H1 (cell line): ENCODE data around the gene ARHGAP25. TPM values are rescaled to one million over a fixed set of nuclear protein-coding genes. Genes with fewer than 3 reads are reported as not detected.

Experiments used
- CTCF ChIA-PET: fragments of 300-600 bp; sonication (Branson Sonifier 250); formaldehyde crosslinking; loops from one replicate; lab custom pipeline; 2021; ENCODE audit not compliant: partially characterized antibody; lab: Charles Lee
- POLR2A ChIA-PET: fragments of 300-600 bp; sonication (Branson Sonifier 250); formaldehyde crosslinking; loops from one replicate; lab custom pipeline; 2021; ENCODE audit warnings: inconsistent platforms; ENCODE audit not compliant: partially characterized antibody; lab: Charles Lee
- DNase-seq, 2 experiments: peaks; one replicate each; pipeline versions ENCODE4 v3.0.0 to v3.0.0-alpha.2; 2010 to 2022; ENCODE audit warnings: low spot score in 2 of 2, low read depth in 1 of 2, mixed read lengths in 1 of 2
- FAIRE-seq: peaks from 2 replicates; lab custom pipeline; 2011; peaks lifted over from hg19 to GRCh38; lab: Jason Lieb, UNC
- H2AFZ ChIP-seq: 2 replicates; pipeline ENCODE4 v1.8.1; 2012; ENCODE audit warnings: low read length, inconsistent platforms
- H2AK5ac ChIP-seq: 2 replicates; pipeline ENCODE4 v1.6.1; 2013; ENCODE audit warnings: low read depth, low read length
- H2BK120ac ChIP-seq: replicated peaks from 2 replicates; pipeline ENCODE3; 2013; ENCODE audit warnings: low read depth, low read length, inconsistent platforms
- H2BK12ac ChIP-seq: 2 replicates; pipeline ENCODE4 v1.6.1; 2013; ENCODE audit warnings: low read depth, low read length
- H2BK15ac ChIP-seq: 2 replicates; pipeline ENCODE4 v1.6.1; 2013; ENCODE audit warnings: low read length
- H2BK20ac ChIP-seq: 2 replicates; pipeline ENCODE4 v1.6.1; 2013; ENCODE audit warnings: low read length
- H2BK5ac ChIP-seq: 2 replicates; pipeline ENCODE4 v1.6.1; 2013; ENCODE audit warnings: low read depth, low read length
- H3K14ac ChIP-seq: 2 replicates; pipeline ENCODE4 v1.6.1; 2013; ENCODE audit warnings: inconsistent platforms; ENCODE audit not compliant: insufficient read length
- H3K18ac ChIP-seq: 2 replicates; pipeline ENCODE4 v1.6.1; 2013; ENCODE audit warnings: low read length; ENCODE audit errors: extremely low read depth
- H3K23ac ChIP-seq: 2 replicates; pipeline ENCODE4 v1.6.1; 2013; ENCODE audit warnings: inconsistent platforms; ENCODE audit not compliant: insufficient read length
- H3K23me2 ChIP-seq: 2 replicates; pipeline ENCODE4 v1.6.1; 2013; ENCODE audit warnings: low read depth, low read length
- H3K27ac ChIP-seq: 2 replicates; pipeline ENCODE4 v1.6.1; 2011; ENCODE audit warnings: low read depth, low read length, inconsistent platforms
- H3K27me3 ChIP-seq, 4 experiments: replicated peaks in 1 of 4; 1 replicate in 1 of 4; 2 replicates in 3 of 4; pipeline versions ENCODE4 v1.6.1 to v1.8.1; 2011 to 2013; ENCODE audit warnings: low read length in 3 of 4, mild to moderate bottlenecking in 3 of 4, inconsistent platforms in 2 of 4, mixed read lengths in 2 of 4, moderate library complexity in 1 of 4; ENCODE audit not compliant: control insufficient read depth in 3 of 4, insufficient read depth in 3 of 4; ENCODE audit errors: extremely low read depth in 1 of 4
- H3K36me3 ChIP-seq, 4 experiments: 2 replicates each; pipeline versions ENCODE4 v1.6.1 to v1.8.1; 2011 to 2013; ENCODE audit warnings: mild to moderate bottlenecking in 4 of 4, low read length in 3 of 4, moderate library complexity in 2 of 4, control low read depth in 1 of 4, inconsistent platforms in 1 of 4; ENCODE audit not compliant: insufficient read depth in 4 of 4, control insufficient read depth in 2 of 4
- H3K4ac ChIP-seq: replicated peaks from 2 replicates; pipeline ENCODE3; 2013; ENCODE audit warnings: low read length, low read depth, mixed read lengths, inconsistent platforms; ENCODE audit not compliant: insufficient read length
- H3K4me1 ChIP-seq, 4 experiments: replicated peaks in 1 of 4; 1 replicate in 1 of 4; 2 replicates in 3 of 4; pipeline versions ENCODE4 v1.6.1 to v1.8.1; 2011 to 2013; ENCODE audit warnings: low read length in 3 of 4, inconsistent platforms in 2 of 4, mixed read lengths in 1 of 4; ENCODE audit not compliant: insufficient read depth in 4 of 4, control insufficient read depth in 3 of 4
- H3K4me2 ChIP-seq, 2 experiments: 2 replicates each; pipeline versions ENCODE4 v1.6.1 to v1.8.1; 2011 to 2013; ENCODE audit warnings: low read depth in 2 of 2, low read length in 2 of 2, control low read depth in 1 of 2, inconsistent platforms in 1 of 2, mild to moderate bottlenecking in 1 of 2; ENCODE audit not compliant: insufficient read depth in 1 of 2
- H3K4me3 ChIP-seq, 4 experiments: fragments of 200-600, 300-600 bp in 1 of 4; sonication (generic), shearing (Covaris generic), sonication (Bioruptor Twin) in 1 of 4; 2 replicates each; pipeline versions ENCODE4 v1.5.1 to v1.8.1; 2011 to 2016; ENCODE audit warnings: low read length in 4 of 4, low read depth in 3 of 4, control low read depth in 2 of 4, inconsistent platforms in 2 of 4, mild to moderate bottlenecking in 2 of 4, mixed read lengths in 1 of 4, moderate library complexity in 1 of 4; ENCODE audit not compliant: insufficient read depth in 2 of 4; ENCODE audit errors: extremely low read depth in 1 of 4
- H3K56ac ChIP-seq: replicated peaks from 2 replicates; pipeline ENCODE3; 2013; ENCODE audit warnings: low read depth, mild to moderate bottlenecking, mixed read lengths, low read length, inconsistent platforms; ENCODE audit not compliant: insufficient read length
- H3K79me1 ChIP-seq: 2 replicates; pipeline ENCODE4 v1.6.1; 2013; ENCODE audit warnings: low read depth, low read length, control low read depth
- H3K79me2 ChIP-seq, 2 experiments: 2 replicates each; pipeline versions ENCODE4 v1.6.1 to v1.8.1; 2012 to 2013; ENCODE audit warnings: low read length in 2 of 2, mild to moderate bottlenecking in 2 of 2, inconsistent platforms in 1 of 2; ENCODE audit not compliant: insufficient read depth in 2 of 2, control insufficient read depth in 1 of 2
- H3K9ac ChIP-seq, 4 experiments: replicated peaks in 1 of 4; 1 replicate in 1 of 4; 2 replicates in 3 of 4; pipeline versions ENCODE4 v1.6.1 to v1.8.1; 2011 to 2013; ENCODE audit warnings: low read depth in 3 of 4, low read length in 3 of 4, control low read depth in 2 of 4, mild to moderate bottlenecking in 2 of 4, moderate library complexity in 2 of 4, inconsistent platforms in 1 of 4; ENCODE audit errors: extremely low read depth in 1 of 4
- H3K9me3 ChIP-seq, 2 experiments: 2 replicates each; pipeline versions ENCODE4 v1.6.1 to v1.8.1; 2012 to 2013; ENCODE audit warnings: mild to moderate bottlenecking in 2 of 2, moderate library complexity in 2 of 2, control low read depth in 1 of 2, inconsistent platforms in 1 of 2, low read depth in 1 of 2, low read length in 1 of 2, mixed read lengths in 1 of 2; ENCODE audit not compliant: insufficient read depth in 2 of 2
- H4K20me1 ChIP-seq, 2 experiments: replicated peaks in 1 of 2; 2 replicates each; pipeline versions ENCODE3 to v1.8.1; 2011 to 2013; ENCODE audit warnings: inconsistent platforms in 2 of 2, low read length in 2 of 2, mild to moderate bottlenecking in 1 of 2; ENCODE audit not compliant: insufficient read depth in 2 of 2, control insufficient read depth in 1 of 2
- H4K5ac ChIP-seq: 2 replicates; pipeline ENCODE4 v1.6.1; 2013; ENCODE audit warnings: low read length, low read depth, mixed read lengths, inconsistent platforms; ENCODE audit not compliant: insufficient read length
- H4K8ac ChIP-seq: 2 replicates; pipeline ENCODE4 v1.8.0; 2013; ENCODE audit warnings: mild to moderate bottlenecking, moderate library complexity, low read length, inconsistent platforms; ENCODE audit not compliant: insufficient read depth; ENCODE audit errors: extremely low read depth
- H4K91ac ChIP-seq: replicated peaks from 2 replicates; pipeline ENCODE3; 2013; ENCODE audit warnings: low read length, mixed read lengths, inconsistent platforms; ENCODE audit not compliant: insufficient read length
- ASH2L ChIP-seq: fragments of 200-600, 300-600 bp; sonication (generic); IDR thresholded peaks from one replicate; pipeline ENCODE4 v1.7.1; 2017; ENCODE audit warnings: low read length
- ATF3 ChIP-seq: IDR thresholded peaks from 2 replicates; pipeline ENCODE4 v1.6.1; 2011; ENCODE audit warnings: low read depth, mild to moderate bottlenecking, low read length; ENCODE audit not compliant: insufficient read depth
- CEBPB ChIP-seq: IDR thresholded peaks from 2 replicates; pipeline ENCODE4 v1.6.1; 2012; ENCODE audit warnings: low read depth, low read length
- CREB1 ChIP-seq: IDR thresholded peaks from 2 replicates; pipeline ENCODE4 v1.6.1; 2012; ENCODE audit warnings: inconsistent platforms
- CTCF ChIP-seq, 3 experiments: IDR thresholded peaks; 1 replicate in 2 of 3; 2 replicates in 1 of 3; pipeline versions ENCODE4 v1.5.1 to v1.6.1; 2011; ENCODE audit warnings: low read length in 3 of 3, mild to moderate bottlenecking in 3 of 3, inconsistent platforms in 2 of 3, low read depth in 1 of 3, moderate library complexity in 1 of 3; ENCODE audit not compliant: insufficient read depth in 1 of 3; ENCODE audit errors: control extremely low read depth in 1 of 3
- GTF2F1 ChIP-seq: IDR thresholded peaks from 2 replicates; pipeline ENCODE4 v1.6.1; 2012; ENCODE audit warnings: low read depth, low read length, improper control_type of control experiment, borderline replicate concordance
- MAFK ChIP-seq: IDR thresholded peaks from 2 replicates; pipeline ENCODE4 v1.6.1; 2012; ENCODE audit warnings: low read depth, mild to moderate bottlenecking, improper control_type of control experiment, low read length
- MAX ChIP-seq: IDR thresholded peaks from 2 replicates; pipeline ENCODE4 v1.6.1; 2012; ENCODE audit warnings: inconsistent platforms
- POU5F1 ChIP-seq: IDR thresholded peaks from 2 replicates; pipeline ENCODE4 v1.6.1; 2011; ENCODE audit warnings: low read depth, mild to moderate bottlenecking, low read length, moderate library complexity
- RAD21 ChIP-seq, 2 experiments: IDR thresholded peaks in 1 of 2; conservative IDR thresholded peaks in 1 of 2; 2 replicates each; pipeline ENCODE4 v1.6.1; 2011; ENCODE audit warnings: low read depth in 2 of 2, low read length in 2 of 2, improper control_type of control experiment in 1 of 2, inconsistent platforms in 1 of 2, mild to moderate bottlenecking in 1 of 2, moderate library complexity in 1 of 2
- SP2 ChIP-seq: IDR thresholded peaks from 2 replicates; pipeline ENCODE4 v1.6.1; 2012; ENCODE audit warnings: mild to moderate bottlenecking, low read length, inconsistent platforms
- WGBS, 2 experiments: shearing (Covaris generic) in 1 of 2; methylation state at CpG; one replicate each; pipeline versions ENCODE4 v1.1.6 to v1.1.7; 2013 to 2015; ENCODE audit warnings: low lambda C conversion rate in 2 of 2, mixed read lengths in 2 of 2, inconsistent platforms in 1 of 2, low coverage in 1 of 2, missing lambda C conversion rate in 1 of 2; ENCODE audit not compliant: insufficient replicate concordance in 2 of 2, insufficient coverage in 1 of 2, insufficient read length in 1 of 2; ENCODE audit errors: extremely low coverage in 1 of 2, missing lambda C conversion rate in 1 of 2; 5-methylcytosine and 5-hydroxymethylcytosine counted together
- polyA plus RNA-seq, 7 experiments: library from polyadenylated mRNA; depleted of rRNA in 3 of 7; stranded (reverse) in 5 of 7; unstranded in 2 of 7; fragments of >200 nt in 5 of 7; fragments of 200-250 nt in 2 of 7; gene quantifications; 1 replicate in 5 of 7; 2 replicates in 1 of 7; 4 replicates in 1 of 7; pipeline versions ENCODE4 v1.2.1 to v1.2.3, GENCODE V29; 2011 to 2013; ENCODE audit warnings: missing spikeins in 2 of 7, mixed read lengths in 2 of 7
- total RNA-seq: library from RNA; stranded (reverse); fragmentation: NEBNext Ultra II Directional; extraction: Animal tissue kit (Norgen Biotek cat#: 25700); gene quantifications from 2 replicates; pipeline ENCODE4 v1.2.1, GENCODE V29; 2021

The ARHGAP25 gene
- total and polyA plus RNA-seq, 2 of the 8 experiments (the other 6 are each of a cell fraction or from before 2014, with no cell fraction given) = 1.00 to 1.2 TPM

- Histone ChIP-seq H3K9ac (no peak overlapping the region; a peak in 1 of 7 replicates), H2BK12ac (no peak overlapping the region), H4K20me1 (no peaks in the 10 kb centered on the region), H3K27ac (no peak overlapping the region), H3K4ac (no peak overlapping the region), H3K79me2 (no peaks in the 10 kb centered on the region), H3K18ac (no peak overlapping the region), H2AFZ (no peak overlapping the region), H2BK15ac (no peak overlapping the region), H3K9me3 (no peaks in the 10 kb centered on the region), H4K8ac (no peak overlapping the region), H3K4me2 (no peak overlapping the region), H4K5ac (no peak overlapping the region), H2BK20ac (no peak overlapping the region), H3K4me3 (no peak overlapping the region), H2BK120ac (no peak overlapping the region), H3K36me3 (no peaks in the 10 kb centered on the region), H3K23ac (no peak overlapping the region), H2AK5ac (no peak overlapping the region), H4K91ac (no peak overlapping the region), H3K14ac (no peak overlapping the region), H3K4me1 (no peaks in the 10 kb centered on the region), H3K27me3 (no peaks in the 10 kb centered on the region), H2BK5ac (no peak overlapping the region), H3K56ac (no peak overlapping the region), H3K23me2 (no peaks in the 10 kb centered on the region), H3K79me1 (no peaks in the 10 kb centered on the region)
- ChIA-PET CTCF (interaction anchor here (0.6 to 4.5 kb wide), 17 partner anchors 9 to 308 kb away, joined by 3 to 30 read pairs (median 5); no protein-coding TSS in a partner anchor), POLR2A (no interaction called here)
- 82% methylated on average over 8 of the region's 8 CpGs; no CpG with 5 or more reads in 1 of the 2 experiments for WGBS, 2 experiments
- DNase-seq = no peak
- FAIRE-seq = no peak
- TF ChIP-seq MAFK (no peak), GTF2F1 (no peak), SP2 (no peak), ATF3 (no peak), RAD21 (IDR thresholded peaks at IDR 0.05 in 1 of 2, conservative IDR thresholded peaks at IDR 0.05 in 1 of 2; ENCODE audit: low read depth in 2 of 2, low read length in 2 of 2) (peak; percentile 41 to 51; a peak in 3 of 4 replicates), POU5F1 (no peak), ASH2L (no peak), CEBPB (no peak), CREB1 (no peak), CTCF (IDR thresholded peaks at IDR 0.05; ENCODE audit: control extremely low read depth in 1 of 3, insufficient read depth in 1 of 3, low read depth in 1 of 3, low read length in 3 of 3) (peak; percentile 33 to 45 (median 39); a peak in 3 of 4 replicates), MAX (peak; percentile 69)
Observed at GRCh38 chr2:68722712-68723111, 11.9 kb upstream of the ARHGAP25 start.
